GM19467 (cell line): Measurements from ENCODE around the gene MYEOV.

ENCODE experiments used
- ATAC-seq: cut with Tn5 transposase; IDR thresholded peaks from one replicate; pipeline ENCODE4 v1.9.1; 2021; ENCODE audit warnings: mild to moderate bottlenecking, moderate library complexity; ENCODE audit not compliant: unreplicated experiment

MYEOV gene

GRCh38 chr11:69339041-69339733, 45.2 kb downstream of the MYEOV start:
- no peak for ATAC-seq

- ATAC-seq = no peak
These were observed 46.1 kb downstream of the MYEOV start for GRCh38 chr11:69339983-69340565.

GRCh38 chr11:69342588-69343330, 48.8 kb downstream of the MYEOV start:
- ATAC-seq = no peak

GRCh38 chr11:69343401-69344321, 49.7 kb downstream of the MYEOV start:
- no peak for ATAC-seq

- no peak for ATAC-seq
These were observed 50.7 kb downstream of the MYEOV start for GRCh38 chr11:69344570-69345145.
